ENCODE data around the gene PITPNB.

The PITPNB gene

GRCh38 chr22:27919222-27919941, at the start of gene PITPNB:
TSS of gene PITPNB (minus strand) at chr22:27919256. CDS start at chr22:27919191, 65 bp downstream.
- peak; percentile 97 for DNase-seq (ENCODE audit: low read depth)
- peak within 1 kb of the TSS; percentile 85 for H3K4me3 ChIP-seq (ENCODE audit: low read length)
- TF ChIP-seq, protein P1, sequence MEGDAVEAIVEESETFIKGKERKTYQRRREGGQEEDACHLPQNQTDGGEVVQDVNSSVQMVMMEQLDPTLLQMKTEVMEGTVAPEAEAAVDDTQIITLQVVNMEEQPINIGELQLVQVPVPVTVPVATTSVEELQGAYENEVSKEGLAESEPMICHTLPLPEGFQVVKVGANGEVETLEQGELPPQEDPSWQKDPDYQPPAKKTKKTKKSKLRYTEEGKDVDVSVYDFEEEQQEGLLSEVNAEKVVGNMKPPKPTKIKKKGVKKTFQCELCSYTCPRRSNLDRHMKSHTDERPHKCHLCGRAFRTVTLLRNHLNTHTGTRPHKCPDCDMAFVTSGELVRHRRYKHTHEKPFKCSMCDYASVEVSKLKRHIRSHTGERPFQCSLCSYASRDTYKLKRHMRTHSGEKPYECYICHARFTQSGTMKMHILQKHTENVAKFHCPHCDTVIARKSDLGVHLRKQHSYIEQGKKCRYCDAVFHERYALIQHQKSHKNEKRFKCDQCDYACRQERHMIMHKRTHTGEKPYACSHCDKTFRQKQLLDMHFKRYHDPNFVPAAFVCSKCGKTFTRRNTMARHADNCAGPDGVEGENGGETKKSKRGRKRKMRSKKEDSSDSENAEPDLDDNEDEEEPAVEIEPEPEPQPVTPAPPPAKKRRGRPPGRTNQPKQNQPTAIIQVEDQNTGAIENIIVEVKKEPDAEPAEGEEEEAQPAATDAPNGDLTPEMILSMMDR (conservative IDR thresholded peaks at IDR 0.05; ENCODE audit: low read length): no peak

- no peak for DNase-seq (ENCODE audit: low read depth)
- TF ChIP-seq, protein P1 (conservative IDR thresholded peaks at IDR 0.05; ENCODE audit: low read length): no peak
Observed at GRCh38 chr22:27966168-27967064, 47.4 kb upstream of the PITPNB start.

DNA sequence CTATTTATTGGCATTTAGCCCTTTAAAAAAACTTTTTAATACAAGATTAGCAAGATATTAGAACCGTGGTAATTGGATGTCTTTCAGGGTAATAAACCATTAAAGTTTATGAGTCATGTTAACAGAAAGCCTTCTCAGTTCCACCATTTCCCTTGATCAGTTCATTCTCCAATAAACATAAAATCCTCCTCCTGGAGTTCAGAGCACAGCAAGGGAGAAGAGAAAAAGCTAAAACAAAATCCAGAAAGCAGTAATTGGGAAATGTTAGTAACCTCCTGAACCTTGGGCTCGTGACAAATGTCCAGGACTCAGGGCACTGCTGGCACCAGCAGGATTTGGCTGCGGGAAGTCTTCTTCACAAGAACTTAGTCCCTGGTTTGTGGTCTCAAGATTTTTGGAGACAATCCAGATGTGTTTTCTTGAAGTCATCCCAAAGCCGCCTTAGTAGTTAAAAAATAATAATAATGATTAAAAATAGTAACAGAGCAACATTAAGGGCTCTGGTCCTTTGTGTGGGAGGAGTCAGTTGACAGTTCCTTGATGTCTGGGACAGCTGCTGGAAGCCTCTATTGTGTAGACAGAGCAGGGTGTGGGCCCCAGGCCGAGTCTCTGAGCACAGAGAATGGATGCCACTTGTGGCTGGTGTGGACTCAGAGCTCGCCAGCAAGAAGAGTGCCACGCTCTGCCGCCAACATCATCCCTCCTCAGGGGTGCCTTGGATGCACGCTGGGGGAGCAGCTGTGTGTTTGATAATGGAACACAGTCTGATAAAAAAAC, 43.4 kb upstream of the PITPNB start:
- TF ChIP-seq, protein P1 (conservative IDR thresholded peaks at IDR 0.05; ENCODE audit: low read length): no peak
- no peak overlapping the region for H3K4me3 ChIP-seq (ENCODE audit: low read length)
- peak; percentile 30 for DNase-seq (ENCODE audit: low read depth)

More at GRCh38 chr22:27966168-27967064, 47.4 kb upstream of the PITPNB start:
- no peak overlapping the region for H3K4me3 ChIP-seq (ENCODE audit: low read length)

DNA sequence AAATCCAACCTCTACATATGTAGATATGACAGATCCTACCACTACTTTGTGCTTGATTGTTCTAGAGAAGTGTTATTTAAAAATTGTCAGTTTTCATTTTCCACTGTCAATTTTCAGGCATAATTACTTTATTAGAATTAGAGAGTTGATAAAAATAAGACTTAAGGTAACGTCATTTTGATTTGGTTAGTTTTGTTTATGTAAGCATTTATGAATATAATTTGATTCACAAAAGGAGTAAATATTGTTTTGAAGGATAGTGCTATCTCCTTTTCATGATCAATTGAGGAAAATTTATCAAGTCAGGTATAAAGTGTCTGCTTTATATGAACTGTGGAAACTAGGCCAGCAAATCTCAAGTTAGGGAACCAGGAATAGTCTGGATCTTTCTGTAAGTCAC, 42.6 kb upstream of the PITPNB start:
- TF ChIP-seq, protein P1 (conservative IDR thresholded peaks at IDR 0.05; ENCODE audit: low read length): no peak
- no peak overlapping the region for H3K4me3 ChIP-seq (ENCODE audit: low read length)
- no peak for DNase-seq (ENCODE audit: low read depth)

GRCh38 chr22:27961182-27961581, 42.1 kb upstream of the PITPNB start:
- no peak overlapping the region for H3K4me3 ChIP-seq (ENCODE audit: low read length)
- TF ChIP-seq, protein P1 (conservative IDR thresholded peaks at IDR 0.05; ENCODE audit: low read length): no peak
- DNase-seq (ENCODE audit: low read depth): no peak

DNA sequence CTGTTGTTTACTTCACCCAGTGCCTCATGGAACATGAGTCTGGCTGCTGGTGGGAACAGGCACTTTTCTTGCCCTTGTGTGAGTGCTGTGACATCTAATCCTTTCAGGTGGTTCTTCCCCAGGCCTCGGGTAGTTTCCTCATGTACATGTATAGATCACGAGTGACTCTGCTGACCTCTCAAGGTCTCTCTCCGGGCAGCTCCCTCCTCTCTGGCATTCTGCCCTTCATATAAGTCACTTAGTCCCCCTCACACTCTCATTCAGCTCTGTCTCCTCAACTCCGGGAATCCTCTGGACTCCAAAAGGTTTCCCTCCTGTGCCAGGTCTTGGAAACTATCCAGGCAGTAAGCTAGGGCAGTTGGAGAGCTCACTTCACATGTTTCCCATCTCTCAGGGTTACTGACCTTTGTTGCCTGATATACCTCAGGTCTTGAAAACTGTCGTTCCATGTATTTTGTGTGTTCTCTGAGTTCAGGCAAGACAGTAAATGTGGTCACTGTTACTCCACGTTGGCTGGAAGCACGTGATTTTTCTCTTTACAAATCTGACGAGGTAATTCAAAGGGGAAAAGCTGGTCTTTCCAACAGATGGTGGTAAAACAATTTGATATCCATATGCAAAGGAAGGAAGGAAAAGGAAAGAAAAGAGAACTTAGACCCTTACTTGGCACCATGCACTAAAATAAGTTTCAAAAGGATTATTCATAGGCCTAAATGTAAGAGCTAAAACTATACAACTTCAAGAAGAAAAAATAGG, 40.5 kb upstream of the PITPNB start:
- no peak overlapping the region for H3K4me3 ChIP-seq (ENCODE audit: low read length)
- TF ChIP-seq, protein P1 (conservative IDR thresholded peaks at IDR 0.05; ENCODE audit: low read length): no peak

More for the DNA sequence above, 40.5 kb upstream of the PITPNB start:
- DNase-seq (ENCODE audit: low read depth): no peak
